ENCODE data around the gene MED9.

DNA sequence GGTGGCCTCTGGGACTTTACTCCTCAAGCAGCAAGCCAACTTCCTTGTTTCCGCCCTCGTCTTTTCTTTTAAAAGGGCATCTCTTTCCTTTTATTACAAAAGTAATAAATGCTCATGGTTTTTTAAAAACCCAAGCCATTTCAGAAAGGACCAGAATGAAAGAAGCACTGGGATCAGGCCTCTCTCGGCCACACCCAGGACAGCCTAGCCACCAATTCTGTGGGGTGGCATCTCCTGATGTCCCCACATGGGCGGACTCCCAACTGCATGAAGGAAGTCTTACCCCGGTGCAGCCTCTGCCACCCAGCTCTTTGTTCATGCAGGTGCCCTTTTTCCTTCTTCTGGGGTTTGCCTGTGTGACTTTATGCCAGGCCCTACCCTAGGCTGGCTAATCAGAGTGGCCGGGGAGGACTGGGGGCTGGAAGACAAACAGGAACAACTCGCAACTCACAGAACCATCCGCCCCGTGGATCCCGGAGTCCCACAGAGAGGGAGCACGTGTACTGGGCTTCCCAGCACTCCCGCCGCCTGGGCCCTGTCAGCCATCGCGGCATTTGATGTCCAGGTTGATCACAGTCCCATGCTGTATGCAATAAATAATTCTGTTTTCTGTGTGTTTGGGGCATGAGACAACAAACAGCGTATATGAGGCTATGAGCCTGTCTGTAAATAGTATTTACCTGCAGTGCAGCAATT is 22.0 kb downstream of the MED9 start:
- TF ChIP-seq POLR2A (IDR thresholded peaks at IDR 0.05) (no peak), EP300 (IDR thresholded peaks at IDR 0.05) (no peak)
- TF ChIP-seq, protein P1, sequence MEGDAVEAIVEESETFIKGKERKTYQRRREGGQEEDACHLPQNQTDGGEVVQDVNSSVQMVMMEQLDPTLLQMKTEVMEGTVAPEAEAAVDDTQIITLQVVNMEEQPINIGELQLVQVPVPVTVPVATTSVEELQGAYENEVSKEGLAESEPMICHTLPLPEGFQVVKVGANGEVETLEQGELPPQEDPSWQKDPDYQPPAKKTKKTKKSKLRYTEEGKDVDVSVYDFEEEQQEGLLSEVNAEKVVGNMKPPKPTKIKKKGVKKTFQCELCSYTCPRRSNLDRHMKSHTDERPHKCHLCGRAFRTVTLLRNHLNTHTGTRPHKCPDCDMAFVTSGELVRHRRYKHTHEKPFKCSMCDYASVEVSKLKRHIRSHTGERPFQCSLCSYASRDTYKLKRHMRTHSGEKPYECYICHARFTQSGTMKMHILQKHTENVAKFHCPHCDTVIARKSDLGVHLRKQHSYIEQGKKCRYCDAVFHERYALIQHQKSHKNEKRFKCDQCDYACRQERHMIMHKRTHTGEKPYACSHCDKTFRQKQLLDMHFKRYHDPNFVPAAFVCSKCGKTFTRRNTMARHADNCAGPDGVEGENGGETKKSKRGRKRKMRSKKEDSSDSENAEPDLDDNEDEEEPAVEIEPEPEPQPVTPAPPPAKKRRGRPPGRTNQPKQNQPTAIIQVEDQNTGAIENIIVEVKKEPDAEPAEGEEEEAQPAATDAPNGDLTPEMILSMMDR (IDR thresholded peaks at IDR 0.05): no peak
